Superior temporal gyrus (tissue), 1 donor: Measurements from ENCODE around the gene RGS17.
"Not testable (repeated sequence)": the region's sequence is repeated elsewhere in the genome, so short reads cannot be mapped to it uniquely, and the experiment has no call there.

ENCODE experiments used
- DNase-seq: peaks from one replicate; pipeline ENCODE4 v3.0.0-alpha.2; 2016; ENCODE audit errors: extremely low spot score

RGS17 gene

GRCh38 chr6:153131037-153131981 lies at the start of gene RGS17:
TSS of gene RGS17 (minus strand) at chr6:153131282. CDS start at chr6:153044018, 87,264 bp downstream.
- peak; percentile 44 for DNase-seq

GRCh38 chr6:153172815-153173214 lies 41.7 kb upstream of the RGS17 start:
- DNase-seq, result no peak

- no peak for DNase-seq
Observed at GRCh38 chr6:153170511-153170910, 39.4 kb upstream of the RGS17 start.

GRCh38 chr6:153167907-153168306 lies 36.8 kb upstream of the RGS17 start:
- no peak for DNase-seq

GRCh38 chr6:153167061-153167891 lies 36.2 kb upstream of the RGS17 start:
- DNase-seq, result no peak

GRCh38 chr6:153162646-153163045 lies 31.6 kb upstream of the RGS17 start:
- DNase-seq, result peak; percentile 13

GRCh38 chr6:153162172-153162571 lies 31.1 kb upstream of the RGS17 start:
- DNase-seq, result no peak

GRCh38 chr6:153160221-153160620 lies 29.1 kb upstream of the RGS17 start:
- no peak for DNase-seq

GRCh38 chr6:153150752-153151440 lies 19.8 kb upstream of the RGS17 start:
- DNase-seq, result no peak

- no peak for DNase-seq
Observed at GRCh38 chr6:153150371-153150751, 19.3 kb upstream of the RGS17 start.

GRCh38 chr6:153149891-153150290 lies 18.8 kb upstream of the RGS17 start:
- no peak for DNase-seq

- DNase-seq, result no peak
Observed at GRCh38 chr6:153146413-153146812, 15.3 kb upstream of the RGS17 start.

- DNase-seq, result no peak
Observed at GRCh38 chr6:153145591-153145990, 14.5 kb upstream of the RGS17 start.

GRCh38 chr6:153143200-153143599 lies 12.1 kb upstream of the RGS17 start:
- no peak for DNase-seq

GRCh38 chr6:153140299-153140698 lies 9.2 kb upstream of the RGS17 start:
- no peak for DNase-seq

- DNase-seq, result no peak
Observed at GRCh38 chr6:153138930-153139329, 7.8 kb upstream of the RGS17 start.

GRCh38 chr6:153135681-153136080 lies 4.6 kb upstream of the RGS17 start:
- DNase-seq, result no peak

- DNase-seq, result not testable (repeated sequence)
Observed at GRCh38 chr6:153133667-153134066, 2.6 kb upstream of the RGS17 start.

GRCh38 chr6:153130515-153131036 lies 506 bp downstream of the RGS17 start:
- DNase-seq, result no peak

- no peak for DNase-seq
Observed at GRCh38 chr6:153129873-153130514, 1.1 kb downstream of the RGS17 start.

- no peak for DNase-seq
Observed at GRCh38 chr6:153126218-153126617, 4.9 kb downstream of the RGS17 start.
